Stimulated activated CD8-positive, alpha-beta memory T cell treated with anti-CD3 and anti-CD28 coated beads, Interleukin-7, amount 100 ng/mL, for 48 hours (primary cell): ENCODE results near the gene MRPL41.
"Not testable (repeated sequence)": the region's sequence is repeated elsewhere in the genome, so short reads cannot be mapped to it uniquely, and the experiment has no call there.

Experiments
- DNase-seq, 2 donors: peaks; one replicate each; pipeline ENCODE4 v3.0.0-alpha.2; 2020; ENCODE audit warnings: low read depth in 1 of 2; ENCODE audit errors: extremely low read depth in 1 of 2

The MRPL41 gene

DNA sequence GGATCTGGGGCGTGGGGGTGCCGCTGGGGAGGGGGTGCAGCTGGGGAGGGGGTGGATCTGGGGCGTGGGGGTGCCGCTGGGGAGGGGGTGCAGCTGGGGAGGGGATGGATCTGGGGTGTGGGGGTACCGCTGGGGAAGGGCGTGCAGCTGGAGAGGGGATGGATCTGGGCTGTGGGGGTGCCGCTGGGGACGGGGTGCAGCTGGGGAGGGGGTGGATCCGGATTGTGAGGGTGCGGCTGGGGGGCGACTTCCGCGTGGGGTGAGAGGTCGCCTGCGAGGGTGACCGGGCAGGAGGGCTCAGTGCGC, 768 bp upstream of the MRPL41 start:
- not testable (repeated sequence) for DNase-seq

DNA sequence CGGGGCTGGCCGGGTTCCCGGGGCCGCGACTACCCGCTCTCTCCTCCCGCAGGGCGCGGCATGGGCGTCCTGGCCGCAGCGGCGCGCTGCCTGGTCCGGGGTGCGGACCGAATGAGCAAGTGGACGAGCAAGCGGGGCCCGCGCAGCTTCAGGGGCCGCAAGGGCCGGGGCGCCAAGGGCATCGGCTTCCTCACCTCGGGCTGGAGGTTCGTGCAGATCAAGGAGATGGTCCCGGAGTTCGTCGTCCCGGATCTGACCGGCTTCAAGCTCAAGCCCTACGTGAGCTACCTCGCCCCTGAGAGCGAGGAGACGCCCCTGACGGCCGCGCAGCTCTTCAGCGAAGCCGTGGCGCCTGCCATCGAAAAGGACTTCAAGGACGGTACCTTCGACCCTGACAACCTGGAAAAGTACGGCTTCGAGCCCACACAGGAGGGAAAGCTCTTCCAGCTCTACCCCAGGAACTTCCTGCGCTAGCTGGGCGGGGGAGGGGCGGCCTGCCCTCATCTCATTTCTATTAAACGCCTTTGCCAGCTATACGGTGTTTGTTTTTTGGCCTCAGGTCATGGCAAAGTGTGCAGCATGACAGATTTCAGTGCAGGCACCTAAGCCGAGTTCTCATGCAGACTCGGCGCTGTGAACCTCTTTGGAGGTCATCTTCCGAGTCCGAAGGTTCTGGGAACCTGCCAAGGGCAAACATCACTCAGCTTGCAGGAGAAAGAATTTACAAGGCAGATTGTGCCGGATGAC, 516 bp downstream of the MRPL41 start:
- DNase-seq, result no peak

DNA sequence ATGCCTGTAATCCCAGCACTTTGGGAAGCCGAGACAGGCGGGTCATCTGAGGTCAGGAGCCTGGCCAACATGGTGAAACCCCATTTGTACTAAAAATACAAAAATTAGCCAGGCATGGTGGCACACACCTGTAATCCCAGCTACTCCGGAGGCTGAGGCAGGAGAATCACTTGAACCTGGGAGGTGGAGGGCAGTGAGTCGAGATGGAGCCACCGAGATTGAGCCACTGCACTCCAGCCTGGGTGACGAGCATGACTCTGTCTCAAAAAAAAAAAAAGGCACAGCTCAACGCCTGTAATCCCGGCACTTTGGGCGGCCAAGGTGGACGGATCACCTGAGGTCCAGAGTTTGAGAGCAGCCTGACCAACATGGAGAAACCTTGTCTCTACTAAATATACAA, 2.0 kb downstream of the MRPL41 start:
- DNase-seq, result not testable (repeated sequence)

DNA sequence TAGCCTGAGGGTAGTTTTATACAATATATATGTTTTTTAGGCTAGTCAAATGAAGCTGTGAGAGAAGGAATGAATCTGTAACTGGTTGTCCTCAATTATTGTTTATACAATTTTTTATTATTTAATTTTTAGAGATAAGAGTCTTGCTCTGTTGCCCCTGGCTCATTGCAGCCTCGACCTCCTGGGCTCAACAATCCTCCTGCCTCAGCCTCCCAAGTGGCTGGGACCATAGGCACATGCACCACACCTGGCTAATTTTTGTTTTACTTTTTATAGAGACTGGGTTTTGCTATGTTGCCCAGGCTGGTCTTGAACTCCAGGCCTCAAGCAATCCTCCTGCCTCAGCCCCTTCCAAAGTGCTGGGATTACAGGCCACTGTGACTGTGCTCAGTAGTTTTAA, 2.7 kb downstream of the MRPL41 start:
- DNase-seq, result no peak

- no peak for DNase-seq
Observed at GRCh38 chr9:137555179-137555578, 3.5 kb downstream of the MRPL41 start.

DNA sequence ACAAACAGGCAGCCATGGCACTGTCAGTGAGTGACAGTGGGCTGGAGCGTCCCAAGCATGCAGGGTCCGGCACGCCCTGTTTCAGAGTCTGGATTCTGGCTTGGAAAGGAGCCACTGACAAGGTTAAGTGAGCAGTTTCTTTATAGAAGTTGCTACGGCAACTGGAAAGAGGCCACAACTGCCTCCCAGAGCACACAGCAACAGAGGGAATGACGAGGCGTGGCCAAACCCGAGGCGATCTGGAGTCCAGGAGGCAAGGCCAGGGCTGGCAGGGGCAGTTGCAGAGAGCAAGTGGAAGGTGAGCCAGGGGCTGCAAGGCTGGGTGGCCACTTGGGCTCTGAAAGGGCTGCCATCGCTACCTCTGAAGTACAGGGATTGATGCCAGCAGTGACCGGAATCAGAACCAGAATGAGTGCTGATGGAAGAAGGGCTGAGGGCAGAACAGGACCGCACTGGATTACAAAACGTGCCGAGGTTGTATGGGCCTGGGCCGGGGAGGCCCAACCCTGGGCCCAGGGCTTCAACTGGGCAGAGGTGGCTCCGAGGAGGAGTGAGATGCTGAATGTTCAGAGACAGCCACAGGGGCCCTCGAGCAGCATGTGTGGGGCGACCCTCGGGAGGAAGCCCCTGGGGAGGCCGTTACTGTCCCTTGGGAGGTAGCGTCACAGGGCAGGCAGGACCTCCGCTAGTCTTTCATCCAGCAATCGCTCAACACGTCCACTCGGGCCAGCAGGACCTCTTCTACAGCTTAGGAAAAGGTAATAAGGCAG, 4.6 kb downstream of the MRPL41 start:
- no peak for DNase-seq

DNA sequence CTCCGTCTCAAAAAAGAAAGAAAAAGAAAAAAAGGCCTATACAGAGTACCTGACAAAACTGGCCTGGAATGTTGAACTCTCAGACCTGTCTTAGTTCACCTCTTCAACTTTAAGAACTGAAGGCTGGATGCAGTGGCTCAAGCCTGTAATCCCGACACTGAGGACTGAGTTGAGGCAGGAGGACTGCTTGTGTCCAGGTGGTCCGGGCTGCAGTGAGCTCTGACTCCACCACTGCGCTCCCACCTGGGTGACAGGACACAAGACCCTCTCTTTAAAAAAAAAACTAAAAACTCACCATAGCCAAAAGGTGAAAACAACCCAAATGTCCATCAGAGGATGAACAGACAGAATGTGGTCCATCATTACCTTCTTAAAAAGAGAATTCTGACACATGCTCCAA, 6.4 kb downstream of the MRPL41 start:
- no peak for DNase-seq

- no peak for DNase-seq
Observed at GRCh38 chr9:137564134-137564533, 12.5 kb downstream of the MRPL41 start.

DNA sequence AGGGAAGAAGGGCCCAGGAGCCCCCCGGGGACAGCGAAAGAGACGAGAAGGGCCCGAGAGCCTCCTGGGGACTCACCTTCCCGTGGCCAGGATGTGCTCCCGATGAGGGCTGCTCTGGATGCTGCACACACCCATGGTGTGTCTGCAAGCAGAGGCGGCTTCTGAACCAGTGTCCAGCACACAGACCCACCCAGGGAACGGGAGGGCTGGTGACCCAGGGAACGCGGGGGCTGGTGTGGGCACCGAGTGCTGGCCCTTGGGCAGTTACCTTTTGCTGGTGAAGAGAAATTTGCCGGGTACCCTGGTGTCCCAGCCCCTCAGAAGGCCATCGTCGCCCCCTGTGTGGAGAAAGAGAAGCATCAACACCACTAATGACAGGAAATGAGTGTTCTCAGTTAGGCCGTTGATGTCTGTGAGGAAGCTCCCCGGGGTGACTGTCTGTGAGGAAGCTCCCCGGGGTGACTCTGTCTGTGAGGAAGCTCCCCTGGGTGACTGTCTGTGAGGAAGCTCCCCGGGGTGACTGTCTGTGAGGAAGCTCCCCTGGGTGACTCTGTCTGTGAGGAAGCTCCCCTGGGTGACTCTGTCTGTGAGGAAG, 13.2 kb downstream of the MRPL41 start:
- no peak for DNase-seq

DNA sequence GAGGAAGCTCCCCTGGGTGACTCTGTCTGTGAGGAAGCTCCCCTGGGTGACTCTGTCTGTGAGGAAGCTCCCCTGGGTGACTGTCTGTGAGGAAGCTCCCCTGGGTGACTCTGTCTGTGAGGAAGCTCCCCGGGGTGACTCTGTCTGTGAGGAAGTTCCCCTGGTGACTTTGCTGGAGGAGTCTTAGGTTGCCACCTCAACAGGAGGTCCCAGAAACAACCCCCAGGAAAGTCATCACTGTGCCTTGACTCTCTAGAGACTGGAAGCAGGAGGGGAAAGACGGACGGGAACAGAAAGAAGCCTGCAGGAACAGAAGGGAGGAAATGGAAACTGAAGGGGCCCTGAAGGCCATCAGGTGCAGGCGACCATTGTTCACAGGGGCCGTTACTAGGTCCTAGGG, 16.8 kb downstream of the MRPL41 start:
- not testable (repeated sequence) for DNase-seq

DNA sequence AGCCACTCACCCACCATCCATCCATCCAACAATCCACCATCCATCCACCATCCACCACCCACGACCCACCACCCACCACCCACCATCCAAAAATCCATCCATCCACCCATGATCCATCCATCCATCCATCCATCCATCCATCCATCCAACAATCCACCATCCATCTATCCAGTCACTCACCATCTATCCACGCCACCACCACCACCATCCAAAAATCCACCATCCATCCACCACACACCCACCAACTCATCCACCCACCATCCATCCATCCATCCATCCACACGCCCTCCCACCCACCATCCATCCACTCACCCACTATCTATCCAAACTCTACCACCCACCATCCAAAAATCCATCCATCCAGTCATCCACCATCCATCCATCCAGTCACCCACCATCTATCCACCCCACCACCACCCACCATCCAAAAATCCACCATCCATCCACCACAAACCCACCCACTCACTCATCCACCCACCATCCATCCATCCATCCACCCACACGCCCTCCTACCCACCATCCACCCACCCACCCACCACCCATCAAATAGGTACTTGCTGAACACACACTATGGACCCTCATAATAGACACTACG, 18.0 kb downstream of the MRPL41 start:
- DNase-seq, result no peak

- DNase-seq, result no peak
Observed at GRCh38 chr9:137570566-137570965, 18.9 kb downstream of the MRPL41 start.

DNA sequence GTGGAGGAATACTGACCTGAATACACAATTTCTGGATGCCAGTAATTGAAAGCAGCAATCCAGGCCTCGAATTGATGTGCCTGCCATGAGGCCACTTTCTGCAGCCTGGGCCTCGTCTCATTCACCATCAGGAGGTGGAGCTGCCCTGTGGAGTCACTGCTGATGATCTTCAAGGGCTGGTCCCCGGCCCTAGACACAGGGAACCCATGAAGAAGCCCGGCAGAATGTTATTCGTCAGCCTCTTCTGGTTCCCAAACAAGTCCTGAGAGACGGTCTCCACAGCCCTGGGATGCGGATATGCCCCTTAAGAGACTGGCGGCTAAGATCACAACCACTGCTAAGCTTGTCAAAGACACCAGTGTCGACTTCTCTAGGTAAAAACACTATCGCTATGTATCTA, 22.5 kb downstream of the MRPL41 start:
- no peak for DNase-seq

GRCh38 chr9:137575364-137575715, 23.7 kb downstream of the MRPL41 start:
- DNase-seq, result no peak

DNA sequence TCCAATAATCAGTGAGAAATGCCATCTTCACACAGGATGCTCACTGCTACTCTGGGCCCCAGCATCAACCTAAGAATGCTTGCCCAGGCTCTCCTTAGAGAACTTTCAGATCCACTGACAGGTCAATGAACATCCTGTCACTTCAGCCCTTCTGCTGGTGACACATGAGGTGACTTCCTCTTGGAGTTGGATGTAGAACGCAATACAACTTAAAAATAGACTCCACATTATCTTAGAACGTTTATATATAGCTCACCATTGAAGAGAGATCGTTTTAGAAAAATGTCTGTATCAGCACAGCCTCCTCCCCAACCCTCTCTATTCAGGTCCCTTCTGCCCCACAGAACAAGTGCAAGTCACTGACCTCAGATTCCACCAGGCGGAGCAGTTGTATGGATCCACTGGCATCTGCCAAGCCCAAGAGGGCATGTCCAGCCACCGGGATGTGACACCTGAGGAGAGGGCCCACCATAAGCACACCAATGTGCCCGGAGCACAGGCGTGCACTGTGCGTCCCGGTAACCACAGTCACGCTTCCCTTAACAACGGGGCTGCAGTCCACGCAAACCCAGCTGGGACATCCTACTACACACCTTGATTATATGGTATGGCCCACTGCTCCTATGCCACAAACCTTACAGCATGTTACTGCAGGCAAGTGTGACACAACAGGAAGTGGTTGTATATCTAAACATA, 24.2 kb downstream of the MRPL41 start:
- no peak for DNase-seq

GRCh38 chr9:137578518-137579258, 27.0 kb downstream of the MRPL41 start, which contains the start of gene DPH7:
Gene DPH7, minus strand, starts transcription at chr9:137578925. Its CDS starts 148 bp downstream, at chr9:137578777.
- DNase-seq, result peak; percentile 92 to 93

DNA sequence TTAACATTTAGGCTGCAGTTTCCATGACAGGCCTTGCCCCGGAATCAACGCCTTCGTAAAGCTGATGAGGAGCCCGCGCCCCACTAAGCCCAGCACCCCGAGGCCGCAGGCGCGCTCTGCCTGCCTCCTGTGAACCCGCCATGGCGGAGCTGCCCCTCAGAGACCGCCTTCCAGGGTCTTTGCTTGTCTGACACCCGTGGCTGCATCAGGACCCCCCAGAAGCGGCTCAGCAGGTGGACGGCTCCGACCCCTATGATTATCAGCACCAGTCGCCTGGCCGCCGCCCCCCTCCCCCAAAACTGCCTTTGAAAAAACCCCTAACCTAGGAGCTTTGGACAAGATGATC, 27.6 kb downstream of the MRPL41 start:
- no peak for DNase-seq

DNA sequence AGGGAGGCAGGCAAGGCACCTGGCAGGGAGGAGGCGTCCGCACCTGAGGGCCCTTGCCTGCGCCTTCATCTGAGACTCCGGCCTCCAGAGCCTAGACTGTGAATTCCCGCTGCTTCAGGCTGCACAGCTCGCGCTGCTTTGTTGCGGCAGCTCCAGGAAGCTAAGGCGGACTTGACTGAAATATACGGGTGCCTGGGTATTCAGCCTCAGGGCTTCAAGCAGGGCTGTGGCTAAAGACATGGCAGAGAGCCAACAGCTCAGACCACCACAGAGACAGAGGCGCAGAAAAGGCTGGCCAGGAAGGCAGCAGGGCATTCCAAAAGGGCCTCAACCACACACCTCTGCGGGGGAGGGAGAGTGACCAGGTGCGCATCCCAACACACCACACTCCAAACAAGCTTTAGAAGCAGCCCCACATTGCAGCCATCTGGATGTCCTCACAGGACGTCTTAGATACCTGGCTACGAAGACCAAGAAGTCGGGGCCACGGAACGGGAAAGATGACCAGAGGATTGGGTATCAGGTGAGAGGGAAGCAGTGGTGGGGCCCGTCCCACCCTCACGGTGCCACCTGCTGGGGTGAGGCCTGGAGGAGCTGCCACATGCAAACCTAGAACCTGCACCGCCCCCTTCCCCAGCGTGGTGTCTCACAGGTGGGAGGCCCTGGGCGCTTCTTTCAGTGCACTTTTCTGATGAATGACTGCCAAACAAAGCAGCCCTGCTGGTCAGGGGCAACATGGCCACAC, 28.7 kb downstream of the MRPL41 start:
- DNase-seq, result no peak

- no peak for DNase-seq
Observed at GRCh38 chr9:137580954-137581322, 29.3 kb downstream of the MRPL41 start.
